C4-2B (cell line): Measurements from ENCODE around the gene EPYC.
"Not testable (repeated sequence)": the region's sequence is repeated elsewhere in the genome, so short reads cannot be mapped to it uniquely, and the experiment has no call there.

Experiments
- H3K27ac ChIP-seq: fragments of 450-650 bp; 2 replicates; pipeline ENCODE4 v1.5.1; 2017
- ZFX ChIP-seq: fragments of 450-650 bp; IDR thresholded peaks from 2 replicates; pipeline ENCODE4 v1.6.1; 2017
- TF ChIP-seq, protein P1 (sequence below): fragments of 450-650 bp; conservative IDR thresholded peaks from 2 replicates; pipeline ENCODE4 v1.5.1; 2017; ENCODE audit warnings: mild to moderate bottlenecking

EPYC gene

GRCh38 chr12:90990611-90991010 lies 14.2 kb downstream of the EPYC start:
- H3K27ac ChIP-seq = no peak overlapping the region
- TF ChIP-seq, protein P1, sequence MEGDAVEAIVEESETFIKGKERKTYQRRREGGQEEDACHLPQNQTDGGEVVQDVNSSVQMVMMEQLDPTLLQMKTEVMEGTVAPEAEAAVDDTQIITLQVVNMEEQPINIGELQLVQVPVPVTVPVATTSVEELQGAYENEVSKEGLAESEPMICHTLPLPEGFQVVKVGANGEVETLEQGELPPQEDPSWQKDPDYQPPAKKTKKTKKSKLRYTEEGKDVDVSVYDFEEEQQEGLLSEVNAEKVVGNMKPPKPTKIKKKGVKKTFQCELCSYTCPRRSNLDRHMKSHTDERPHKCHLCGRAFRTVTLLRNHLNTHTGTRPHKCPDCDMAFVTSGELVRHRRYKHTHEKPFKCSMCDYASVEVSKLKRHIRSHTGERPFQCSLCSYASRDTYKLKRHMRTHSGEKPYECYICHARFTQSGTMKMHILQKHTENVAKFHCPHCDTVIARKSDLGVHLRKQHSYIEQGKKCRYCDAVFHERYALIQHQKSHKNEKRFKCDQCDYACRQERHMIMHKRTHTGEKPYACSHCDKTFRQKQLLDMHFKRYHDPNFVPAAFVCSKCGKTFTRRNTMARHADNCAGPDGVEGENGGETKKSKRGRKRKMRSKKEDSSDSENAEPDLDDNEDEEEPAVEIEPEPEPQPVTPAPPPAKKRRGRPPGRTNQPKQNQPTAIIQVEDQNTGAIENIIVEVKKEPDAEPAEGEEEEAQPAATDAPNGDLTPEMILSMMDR = no peak
- no peak for TF ChIP-seq ZFX

- TF ChIP-seq, protein P1 = no peak
- TF ChIP-seq ZFX = no peak
- no peak overlapping the region for H3K27ac ChIP-seq
Measured at GRCh38 chr12:90989686-90990111, 15.1 kb downstream of the EPYC start.

DNA sequence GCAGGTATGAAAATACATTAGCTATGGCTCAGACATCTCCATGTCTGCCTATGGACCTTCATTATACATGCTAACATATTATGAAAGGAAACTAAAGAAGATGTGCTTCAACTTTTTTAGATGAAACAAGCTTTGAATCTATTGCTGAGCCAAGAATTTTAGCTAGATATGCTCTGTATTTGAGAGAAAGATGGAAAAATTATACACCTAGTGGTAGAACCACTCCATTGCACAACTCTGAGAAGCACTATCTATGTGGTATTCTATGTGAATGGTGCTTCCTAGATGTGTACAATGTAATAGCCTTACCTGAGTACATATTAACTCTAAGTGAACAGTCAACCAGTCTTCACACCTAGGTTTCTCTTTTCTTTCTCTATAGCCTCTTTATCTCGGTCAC lies 17.3 kb downstream of the EPYC start:
- no peak for TF ChIP-seq ZFX
- TF ChIP-seq, protein P1 = peak; percentile 9; the same call in 1 of the 2 replicates
- no peak overlapping the region for H3K27ac ChIP-seq

GRCh38 chr12:90987101-90987500 lies 17.7 kb downstream of the EPYC start:
- H3K27ac ChIP-seq = no peak overlapping the region
- no peak for TF ChIP-seq ZFX
- TF ChIP-seq, protein P1 = no peak

- not testable (repeated sequence) for H3K27ac ChIP-seq
Measured at GRCh38 chr12:90985331-90985730, 19.4 kb downstream of the EPYC start.

DNA sequence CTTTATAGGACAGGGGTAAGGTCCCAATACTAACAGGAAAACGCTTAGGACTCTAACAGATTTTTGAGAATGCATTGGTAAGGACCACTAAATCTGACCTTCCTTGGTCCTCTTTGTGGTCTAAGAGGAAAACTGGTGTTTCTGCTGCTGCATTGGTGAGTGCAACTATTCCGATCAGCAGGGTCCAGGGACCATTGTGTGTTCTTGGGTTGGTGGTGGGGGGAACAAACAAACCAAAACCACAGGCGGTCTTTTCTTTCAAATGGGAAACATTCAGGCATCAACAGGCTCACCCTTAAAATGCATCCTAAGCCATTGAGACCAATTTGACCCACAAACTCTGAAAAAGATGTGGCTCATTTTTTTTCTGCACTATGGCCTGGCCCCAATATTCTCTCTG lies 20.7 kb downstream of the EPYC start:
- H3K27ac ChIP-seq = no peak overlapping the region
- TF ChIP-seq, protein P1 = no peak
- TF ChIP-seq ZFX = no peak

GRCh38 chr12:90982170-90982569 lies 22.6 kb downstream of the EPYC start:
- no peak overlapping the region for H3K27ac ChIP-seq
- TF ChIP-seq, protein P1 = no peak
- no peak for TF ChIP-seq ZFX

DNA sequence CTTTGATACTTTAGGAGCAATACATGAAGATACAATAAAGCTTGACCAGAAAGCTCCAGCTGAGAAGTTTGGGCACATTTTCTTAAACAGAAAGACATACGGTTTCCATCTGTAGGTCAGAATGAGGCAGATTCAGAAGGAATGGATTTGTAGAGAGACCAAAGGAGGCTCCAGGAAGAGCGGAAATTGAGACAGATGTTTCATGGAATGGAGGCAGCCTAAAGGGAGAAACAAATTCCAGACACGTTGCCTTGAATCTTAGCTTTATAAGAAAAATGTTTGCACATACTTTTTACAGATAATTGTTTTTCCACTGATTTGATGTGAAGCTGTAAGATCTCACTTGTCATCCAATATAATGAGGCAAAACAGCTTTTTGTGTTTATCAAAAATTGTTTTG lies 24.8 kb downstream of the EPYC start:
- TF ChIP-seq, protein P1 = no peak
- no peak for TF ChIP-seq ZFX

More for the DNA sequence above, 24.8 kb downstream of the EPYC start:
- no peak overlapping the region for H3K27ac ChIP-seq
